MM.1S (cell line): Measurements from ENCODE around the gene PPP1R9A.

Source experiments
- DNase-seq: peaks from one replicate; pipeline ENCODE4 v3.0.0-alpha.2; 2015
- H2AFZ ChIP-seq: fragments of 300-600 bp; sonication (generic); 2 replicates; pipeline ENCODE4 v1.6.0; 2016; ENCODE audit warnings: antibody characterized with exemption, low read length
- H3F3A ChIP-seq: fragments of 300-600 bp; sonication (generic); 2 replicates; pipeline ENCODE4 v1.6.1; 2016; ENCODE audit warnings: mild to moderate bottlenecking, antibody characterized with exemption, low read length, moderate library complexity, mixed read lengths; ENCODE audit not compliant: insufficient read depth
- H3K27ac ChIP-seq: fragments of 300-600 bp; sonication (generic); 2 replicates; pipeline ENCODE4 v1.5.1; 2016; ENCODE audit warnings: mild to moderate bottlenecking, low read length
- H3K27me3 ChIP-seq: fragments of 300-600 bp; sonication (generic); replicated peaks from 2 replicates; pipeline ENCODE4 v1.6.0; 2016; ENCODE audit warnings: low read length; ENCODE audit not compliant: insufficient read depth
- H3K36me3 ChIP-seq: fragments of 300-600 bp; sonication (generic); replicated peaks from 2 replicates; pipeline ENCODE4 v1.6.1; 2016; ENCODE audit warnings: mild to moderate bottlenecking, low read length, mixed read lengths; ENCODE audit not compliant: insufficient read depth
- H3K4me1 ChIP-seq: fragments of 300-600 bp; sonication (generic); 2 replicates; pipeline ENCODE4 v1.6.1; 2016; ENCODE audit warnings: low read length, mixed read lengths
- H3K4me2 ChIP-seq: fragments of 300-600 bp; sonication (generic); 2 replicates; pipeline ENCODE4 v1.6.0; 2016; ENCODE audit warnings: low read depth, low read length
- H3K4me3 ChIP-seq: fragments of 300-600 bp; sonication (generic); 2 replicates; pipeline ENCODE4 v1.5.1; 2016; ENCODE audit warnings: low read length, mixed read lengths
- H3K79me2 ChIP-seq: fragments of 300-600 bp; sonication (generic); 2 replicates; pipeline ENCODE4 v1.6.1; 2016; ENCODE audit warnings: mixed run types, low read length, mixed read lengths
- H3K9ac ChIP-seq: fragments of 300-600 bp; sonication (generic); 2 replicates; pipeline ENCODE4 v1.6.1; 2016; ENCODE audit warnings: low read length, mixed read lengths
- H3K9me2 ChIP-seq: fragments of 300-600 bp; sonication (generic); replicated peaks from 2 replicates; pipeline ENCODE4 v1.6.1; 2016; ENCODE audit warnings: mild to moderate bottlenecking, low read length, mixed read lengths; ENCODE audit not compliant: insufficient read depth
- H3K9me3 ChIP-seq: fragments of 300-600 bp; sonication (generic); replicated peaks from 2 replicates; pipeline ENCODE4 v1.6.1; 2016; ENCODE audit warnings: mild to moderate bottlenecking, low read length, mixed read lengths; ENCODE audit not compliant: insufficient read depth
- H4K20me1 ChIP-seq: fragments of 300-600 bp; sonication (generic); 2 replicates; pipeline ENCODE4 v1.6.1; 2016; ENCODE audit warnings: mild to moderate bottlenecking, low read length, moderate library complexity, mixed read lengths; ENCODE audit not compliant: insufficient read depth
- EZH2 ChIP-seq: fragments of 300-600 bp; sonication (generic); optimal IDR thresholded peaks from 2 replicates; pipeline ENCODE3; 2017; ENCODE audit warnings: low read depth, mild to moderate bottlenecking, antibody characterized with exemption, low read length, mixed read lengths
- EZH2phosphoT487 ChIP-seq: fragments of 300-600 bp; sonication (generic); IDR thresholded peaks from 2 replicates; pipeline ENCODE4 v1.6.1; 2018; ENCODE audit warnings: antibody characterized with exemption, low read length
- TF ChIP-seq, protein P1 (sequence below): fragments of 300-600 bp; sonication (generic); IDR thresholded peaks from 2 replicates; pipeline ENCODE4 v1.5.1; 2016; ENCODE audit warnings: antibody characterized with exemption, low read length, mixed read lengths

Gene PPP1R9A

DNA sequence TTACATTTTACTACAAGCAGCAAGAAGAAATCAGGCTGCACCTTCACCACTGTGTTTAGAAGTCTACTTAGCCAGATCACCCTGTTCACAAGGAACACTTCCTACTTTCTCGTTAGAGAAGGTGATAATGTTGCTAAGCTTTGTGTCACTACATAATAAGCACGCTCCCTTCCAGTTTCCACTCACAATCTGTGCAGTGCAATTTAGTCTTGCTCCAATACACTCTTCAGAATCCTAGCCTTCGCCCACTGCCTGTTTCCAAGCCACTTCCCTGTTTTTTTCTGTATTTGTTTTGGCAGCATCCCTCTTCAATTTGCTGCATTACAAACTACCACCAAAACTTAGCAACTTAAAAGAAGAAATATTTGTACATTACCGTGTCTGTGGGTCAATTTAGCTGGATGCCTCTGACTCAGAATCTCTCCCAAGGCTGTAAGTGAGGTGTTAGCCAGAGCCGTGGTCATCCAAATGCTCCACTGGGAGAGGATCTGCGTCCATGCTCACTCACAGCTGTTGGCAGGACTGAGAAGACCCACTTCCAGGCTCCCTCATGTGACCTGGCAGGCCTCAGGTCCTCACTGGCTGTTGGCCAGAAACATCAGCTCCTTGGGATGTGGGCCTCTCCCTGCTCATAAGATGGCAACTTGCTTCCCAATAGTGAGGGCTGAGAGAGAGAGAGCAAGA, 306.6 kb downstream of the PPP1R9A start:
- Histone ChIP-seq H3K4me2 (no peak overlapping the region), H3K4me1 (no peaks in the 10 kb centered on the region), H3F3A (no peaks in the 10 kb centered on the region), H2AFZ (no peak overlapping the region), H3K9me3 (no peaks in the 10 kb centered on the region), H4K20me1 (no peaks in the 10 kb centered on the region), H3K9me2 (no peaks in the 10 kb centered on the region), H3K36me3 (no peaks in the 10 kb centered on the region), H3K9ac (no peak overlapping the region), H3K79me2 (no peaks in the 10 kb centered on the region), H3K27ac (no peak overlapping the region), H3K4me3 (no peak overlapping the region), H3K27me3 (no peaks in the 10 kb centered on the region)
- DNase-seq = no peak
- TF ChIP-seq EZH2phosphoT487 (no peak), EZH2 (no peak)
- TF ChIP-seq, protein P1, sequence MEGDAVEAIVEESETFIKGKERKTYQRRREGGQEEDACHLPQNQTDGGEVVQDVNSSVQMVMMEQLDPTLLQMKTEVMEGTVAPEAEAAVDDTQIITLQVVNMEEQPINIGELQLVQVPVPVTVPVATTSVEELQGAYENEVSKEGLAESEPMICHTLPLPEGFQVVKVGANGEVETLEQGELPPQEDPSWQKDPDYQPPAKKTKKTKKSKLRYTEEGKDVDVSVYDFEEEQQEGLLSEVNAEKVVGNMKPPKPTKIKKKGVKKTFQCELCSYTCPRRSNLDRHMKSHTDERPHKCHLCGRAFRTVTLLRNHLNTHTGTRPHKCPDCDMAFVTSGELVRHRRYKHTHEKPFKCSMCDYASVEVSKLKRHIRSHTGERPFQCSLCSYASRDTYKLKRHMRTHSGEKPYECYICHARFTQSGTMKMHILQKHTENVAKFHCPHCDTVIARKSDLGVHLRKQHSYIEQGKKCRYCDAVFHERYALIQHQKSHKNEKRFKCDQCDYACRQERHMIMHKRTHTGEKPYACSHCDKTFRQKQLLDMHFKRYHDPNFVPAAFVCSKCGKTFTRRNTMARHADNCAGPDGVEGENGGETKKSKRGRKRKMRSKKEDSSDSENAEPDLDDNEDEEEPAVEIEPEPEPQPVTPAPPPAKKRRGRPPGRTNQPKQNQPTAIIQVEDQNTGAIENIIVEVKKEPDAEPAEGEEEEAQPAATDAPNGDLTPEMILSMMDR = no peak

DNA sequence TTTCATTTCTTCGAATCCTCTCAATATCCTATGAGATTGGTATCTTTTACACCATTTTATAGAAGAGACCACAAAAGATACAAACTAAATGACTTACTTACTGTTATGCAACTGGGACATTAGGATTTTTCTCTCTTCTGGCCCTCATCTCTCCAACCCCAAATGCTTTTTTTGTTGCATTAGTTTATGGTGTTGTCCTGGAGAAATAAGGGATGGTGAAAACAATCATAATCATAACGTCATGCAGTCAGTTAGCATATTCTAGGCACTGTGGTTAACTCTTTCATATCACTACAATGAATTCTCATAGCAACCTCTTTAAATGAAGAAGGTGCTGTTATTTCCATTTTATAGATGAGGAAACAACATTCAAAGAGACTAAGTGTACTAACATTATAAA, 312.3 kb downstream of the PPP1R9A start:
- Histone ChIP-seq H3F3A (no peaks in the 10 kb centered on the region), H3K4me2 (no peak overlapping the region), H3K36me3 (no peaks in the 10 kb centered on the region), H4K20me1 (no peaks in the 10 kb centered on the region), H2AFZ (no peak overlapping the region), H3K9me2 (no peaks in the 10 kb centered on the region), H3K9ac (no peak overlapping the region), H3K4me3 (no peak overlapping the region), H3K4me1 (no peaks in the 10 kb centered on the region), H3K9me3 (no peaks in the 10 kb centered on the region), H3K27me3 (no peaks in the 10 kb centered on the region), H3K79me2 (no peaks in the 10 kb centered on the region), H3K27ac (no peak overlapping the region)
- DNase-seq = no peak
- TF ChIP-seq EZH2 (no peak), EZH2phosphoT487 (no peak)
- TF ChIP-seq, protein P1 = no peak

DNA sequence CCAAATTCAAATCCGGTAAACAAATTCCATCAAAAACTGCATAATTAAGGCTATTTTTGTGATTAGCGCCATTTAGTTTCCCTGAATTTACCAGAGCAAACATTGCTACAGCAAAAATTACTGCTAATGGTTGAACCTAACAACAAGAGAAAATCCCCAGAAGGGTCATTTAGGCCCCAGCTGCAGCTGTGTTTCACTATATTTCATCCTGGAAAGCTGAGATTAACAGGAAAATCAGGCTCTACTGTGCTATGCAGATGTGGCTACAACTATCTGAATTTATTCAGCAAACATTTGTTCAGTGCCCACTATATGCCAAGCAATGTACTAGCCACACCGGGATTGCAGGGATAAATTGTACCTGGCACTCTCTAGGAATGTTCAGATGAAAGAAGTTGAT, 312.9 kb downstream of the PPP1R9A start:
- H3K9me2 ChIP-seq = no peaks in the 10 kb centered on the region
- H3K4me3 ChIP-seq = no peak overlapping the region
- H3K9me3 ChIP-seq = no peaks in the 10 kb centered on the region
- no peaks in the 10 kb centered on the region for H3F3A ChIP-seq
- H3K4me2 ChIP-seq = no peak overlapping the region
- no peak overlapping the region for H2AFZ ChIP-seq
- no peaks in the 10 kb centered on the region for H3K27me3 ChIP-seq
- H3K36me3 ChIP-seq = no peaks in the 10 kb centered on the region
- H3K27ac ChIP-seq = no peak overlapping the region
- no peaks in the 10 kb centered on the region for H3K4me1 ChIP-seq
- H3K79me2 ChIP-seq = no peaks in the 10 kb centered on the region
- DNase-seq = no peak
- H4K20me1 ChIP-seq = no peaks in the 10 kb centered on the region
- H3K9ac ChIP-seq = no peak overlapping the region
- TF ChIP-seq, protein P1 = no peak
- TF ChIP-seq EZH2 (no peak), EZH2phosphoT487 (no peak)
